IMR-90 (cell line): ENCODE results near the gene MICA. TPM values are rescaled to one million over a fixed set of nuclear protein-coding genes. Genes with fewer than 3 reads are reported as not detected.
"Not testable (repeated sequence)": the region's sequence is repeated elsewhere in the genome, so short reads cannot be mapped to it uniquely, and the experiment has no call there.

Experiments used
- ATAC-seq: fragments of 200-7000 bp; cut with Tn5 transposase; 2 replicates; pipeline ENCODE4 v1.9.1; 2020; ENCODE audit warnings: low read depth, mild to moderate bottlenecking, moderate library complexity
- BruUV-seq: library from RNA; stranded (reverse); fragments of 400-500 nt; replicated peaks from 2 replicates; lab custom pipeline; 2021; lab: Mats Ljungman, UMichigan
- CTCF ChIA-PET: fragments of 300-600 bp; formaldehyde crosslinking; extraction: SDS; loops from one replicate; lab custom pipeline; 2021; ENCODE audit warnings: antibody characterized with exemption; lab: Yijun Ruan, JAX
- POLR2A ChIA-PET: fragments of 300-600 bp; sonication (Branson Sonifier 250); formaldehyde crosslinking; loops from one replicate; lab custom pipeline; 2022; ENCODE audit warnings: antibody characterized with exemption; ENCODE audit not compliant: unreplicated experiment; lab: Charles Lee
- DNase-seq: peaks from one replicate; pipeline ENCODE4 v3.0.0; 2013
- H2AFZ ChIP-seq: replicated peaks from 2 replicates; pipeline ENCODE3; 2013; ENCODE audit warnings: low read length, mild to moderate bottlenecking; ENCODE audit not compliant: poor library complexity
- H2AK5ac ChIP-seq: 2 replicates; pipeline ENCODE4 v1.6.1; 2013; ENCODE audit warnings: low read depth, low read length, inconsistent platforms
- H2AK9ac ChIP-seq: replicated peaks from 2 replicates; pipeline ENCODE3; 2013; ENCODE audit warnings: mild to moderate bottlenecking, low read depth, low read length, moderate library complexity; ENCODE audit not compliant: poor library complexity
- H2BK120ac ChIP-seq: 2 replicates; pipeline ENCODE4 v1.6.1; 2013; ENCODE audit warnings: low read depth, low read length, inconsistent platforms
- H2BK15ac ChIP-seq: 3 replicates; pipeline ENCODE4 v1.6.1; 2013; ENCODE audit warnings: low read depth, low read length, inconsistent platforms
- H2BK20ac ChIP-seq: 2 replicates; pipeline ENCODE4 v1.6.1; 2013; ENCODE audit warnings: low read depth, mild to moderate bottlenecking, inconsistent platforms, low read length, moderate library complexity
- H2BK5ac ChIP-seq: 2 replicates; pipeline ENCODE4 v1.6.1; 2013; ENCODE audit warnings: mild to moderate bottlenecking, low read depth, low read length, inconsistent platforms; ENCODE audit not compliant: poor library complexity, severe bottlenecking
- H3K14ac ChIP-seq: replicated peaks from 2 replicates; pipeline ENCODE4 v1.6.1; 2013; ENCODE audit warnings: low read depth, low read length, inconsistent platforms
- H3K18ac ChIP-seq: 2 replicates; pipeline ENCODE4 v1.6.1; 2013; ENCODE audit warnings: low read depth, low read length, control low read depth
- H3K23ac ChIP-seq: 2 replicates; pipeline ENCODE4 v1.6.1; 2013; ENCODE audit warnings: low read depth, low read length, inconsistent platforms
- H3K27ac ChIP-seq: 2 replicates; pipeline ENCODE4 v1.5.1; 2013; ENCODE audit warnings: mild to moderate bottlenecking, control low read depth, low read length; ENCODE audit not compliant: insufficient read depth
- H3K27me3 ChIP-seq: 2 replicates; pipeline ENCODE4 v1.6.1; 2013; ENCODE audit warnings: low read length; ENCODE audit not compliant: control insufficient read depth, insufficient read depth
- H3K36me3 ChIP-seq: 2 replicates; pipeline ENCODE4 v1.6.1; 2013; ENCODE audit warnings: low read length, mixed read lengths; ENCODE audit not compliant: control insufficient read depth, insufficient read depth
- H3K4ac ChIP-seq: 2 replicates; pipeline ENCODE4 v1.6.1; 2013; ENCODE audit warnings: low read depth, low read length, inconsistent platforms
- H3K4me1 ChIP-seq: 2 replicates; pipeline ENCODE4 v1.6.1; 2013; ENCODE audit warnings: low read length, mixed read lengths; ENCODE audit not compliant: control insufficient read depth, insufficient read depth
- H3K4me2 ChIP-seq: 2 replicates; pipeline ENCODE4 v1.6.1; 2013; ENCODE audit warnings: low read depth, mild to moderate bottlenecking, control low read depth, low read length, moderate library complexity
- H3K4me3 ChIP-seq: 2 replicates; pipeline ENCODE4 v1.5.1; 2013; ENCODE audit warnings: low read depth, mild to moderate bottlenecking, control low read depth, low read length, moderate library complexity; ENCODE audit not compliant: insufficient read depth
- H3K56ac ChIP-seq: 2 replicates; pipeline ENCODE4 v1.6.1; 2013; ENCODE audit warnings: low read length, inconsistent platforms; ENCODE audit not compliant: insufficient read depth; ENCODE audit errors: extremely low read depth
- H3K79me1 ChIP-seq, 2 experiments: 2 replicates each; pipeline ENCODE4 v1.6.1; 2013; ENCODE audit warnings: low read length in 2 of 2, inconsistent platforms in 1 of 2, low read depth in 1 of 2
- H3K9ac ChIP-seq: 2 replicates; pipeline ENCODE4 v1.6.1; 2013; ENCODE audit warnings: low read depth, low read length, control low read depth
- H3K9me1 ChIP-seq: 2 replicates; pipeline ENCODE4 v1.6.1; 2013; ENCODE audit warnings: low read length, inconsistent platforms; ENCODE audit not compliant: insufficient read depth
- H3K9me3 ChIP-seq: 2 replicates; pipeline ENCODE4 v1.6.1; 2013; ENCODE audit warnings: low read length; ENCODE audit not compliant: control insufficient read depth, insufficient read depth
- H4K20me1 ChIP-seq: 2 replicates; pipeline ENCODE4 v1.6.1; 2013; ENCODE audit warnings: low read length, inconsistent platforms; ENCODE audit not compliant: insufficient read depth
- H4K5ac ChIP-seq: 2 replicates; pipeline ENCODE4 v1.6.1; 2013; ENCODE audit warnings: mild to moderate bottlenecking, low read depth, low read length, control low read depth
- H4K8ac ChIP-seq, 2 experiments: 2 replicates each; pipeline ENCODE4 v1.6.1; 2013; ENCODE audit warnings: low read depth in 2 of 2, low read length in 2 of 2, control low read depth in 1 of 2, inconsistent platforms in 1 of 2
- H4K91ac ChIP-seq: 2 replicates; pipeline ENCODE4 v1.6.1; 2013; ENCODE audit warnings: low read depth, low read length, inconsistent platforms; ENCODE audit not compliant: insufficient read depth
- WGBS, 2 experiments: methylation state at CpG; one replicate each; pipeline versions ENCODE4 v1.1.5 to v1.1.7; 2013; ENCODE audit warnings: missing lambda C conversion rate in 2 of 2; ENCODE audit not compliant: insufficient read length in 1 of 2; ENCODE audit errors: extremely low coverage in 2 of 2; 5-methylcytosine and 5-hydroxymethylcytosine counted together
- dilution Hi-C: fragments of 300-500 bp; cut with HindIII; formaldehyde crosslinking; loops from one replicate; pipeline ENCODE4 v1.14.3; 2018; ENCODE audit warnings: low sequenced_read_pairs; ENCODE audit not compliant: unreplicated experiment
- in situ Hi-C: fragments of 300-500 bp; cut with MboI; formaldehyde crosslinking; loops from 3 replicates; pipeline ENCODE4 v1.14.3; 2019; ENCODE audit warnings: low sequenced_read_pairs, inconsistent platforms, mixed read lengths
- intact Hi-C: fragments of 100-400 bp; cut with micrococcal nuclease; formaldehyde crosslinking; loops from 2 replicates; pipeline ENCODE4 v1.10.0; 2022
- polyA plus RNA-seq, 3 experiments: library from polyadenylated mRNA; depleted of rRNA; stranded (reverse); fragments of >200 nt; gene quantifications; 2 replicates each; pipeline ENCODE4 v1.2.3, GENCODE V29; 2012; ENCODE audit warnings: low replicate concordance in 1 of 3
- total RNA-seq: library from RNA; depleted of rRNA; stranded (reverse); fragments of >200 nt; gene quantifications from 2 replicates; pipeline ENCODE4 v1.2.3, GENCODE V29; 2012
- TF ChIP-seq, protein P1 (sequence below): conservative IDR thresholded peaks from 2 replicates; pipeline ENCODE4 v1.5.1; 2012; ENCODE audit warnings: mild to moderate bottlenecking, low read depth, low read length, improper control_type of control experiment

Gene MICA
- total and polyA plus RNA-seq, 2 of the 4 experiments (the other 2 are of a cell fraction), result 55.9 to 67.7 TPM

DNA sequence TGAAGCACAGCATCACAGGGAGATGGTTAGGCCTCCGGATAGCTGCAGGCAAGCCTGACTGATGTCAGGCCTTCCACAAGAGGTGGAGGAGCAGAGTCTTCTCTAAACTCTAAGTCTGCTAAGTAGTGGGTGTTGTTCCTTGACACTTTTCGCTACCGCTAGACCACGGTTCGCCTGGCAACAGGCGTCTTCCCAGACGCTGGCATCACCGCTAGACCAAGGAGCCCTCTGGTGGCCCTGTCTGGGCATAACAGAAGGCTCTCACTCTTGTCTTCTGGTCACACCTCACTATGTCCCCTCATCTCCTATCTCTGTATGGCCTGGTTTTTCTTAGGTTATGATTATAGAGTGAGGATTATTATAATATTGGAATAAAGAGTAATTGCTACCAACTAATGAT lies 29.3 kb upstream of the MICA start:
- H3K56ac ChIP-seq, H3K18ac ChIP-seq, H2AK9ac ChIP-seq, H4K5ac ChIP-seq, H3K9ac ChIP-seq, H2AFZ ChIP-seq, H2BK20ac ChIP-seq, H2BK120ac ChIP-seq, H3K4me1 ChIP-seq, H2AK5ac ChIP-seq, H4K91ac ChIP-seq, CTCF ChIA-PET, H3K4me2 ChIP-seq, H3K79me1 ChIP-seq, dilution Hi-C loops, H3K4ac ChIP-seq, ATAC-seq, intact Hi-C loops, H3K14ac ChIP-seq, H3K9me1 ChIP-seq, H3K9me3 ChIP-seq, H2BK15ac ChIP-seq, in situ Hi-C loops, H4K20me1 ChIP-seq, BruUV-seq, H3K36me3 ChIP-seq, H2BK5ac ChIP-seq, H3K4me3 ChIP-seq, POLR2A ChIA-PET, H4K8ac ChIP-seq, H3K23ac ChIP-seq, H3K27ac ChIP-seq, DNase-seq: not testable (repeated sequence)
- WGBS, 2 experiments, result no CpG with 5 or more reads among the region's 8 CpGs
- H3K27me3 ChIP-seq, result peaks cover 24% of the 10 kb centered on the region
- TF ChIP-seq, protein P1, sequence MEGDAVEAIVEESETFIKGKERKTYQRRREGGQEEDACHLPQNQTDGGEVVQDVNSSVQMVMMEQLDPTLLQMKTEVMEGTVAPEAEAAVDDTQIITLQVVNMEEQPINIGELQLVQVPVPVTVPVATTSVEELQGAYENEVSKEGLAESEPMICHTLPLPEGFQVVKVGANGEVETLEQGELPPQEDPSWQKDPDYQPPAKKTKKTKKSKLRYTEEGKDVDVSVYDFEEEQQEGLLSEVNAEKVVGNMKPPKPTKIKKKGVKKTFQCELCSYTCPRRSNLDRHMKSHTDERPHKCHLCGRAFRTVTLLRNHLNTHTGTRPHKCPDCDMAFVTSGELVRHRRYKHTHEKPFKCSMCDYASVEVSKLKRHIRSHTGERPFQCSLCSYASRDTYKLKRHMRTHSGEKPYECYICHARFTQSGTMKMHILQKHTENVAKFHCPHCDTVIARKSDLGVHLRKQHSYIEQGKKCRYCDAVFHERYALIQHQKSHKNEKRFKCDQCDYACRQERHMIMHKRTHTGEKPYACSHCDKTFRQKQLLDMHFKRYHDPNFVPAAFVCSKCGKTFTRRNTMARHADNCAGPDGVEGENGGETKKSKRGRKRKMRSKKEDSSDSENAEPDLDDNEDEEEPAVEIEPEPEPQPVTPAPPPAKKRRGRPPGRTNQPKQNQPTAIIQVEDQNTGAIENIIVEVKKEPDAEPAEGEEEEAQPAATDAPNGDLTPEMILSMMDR, result 0 out of 2 replicates have a peak, but pooled peaks have one; percentile 16
